ENCODE results near the gene KIF25.

Gene KIF25

DNA sequence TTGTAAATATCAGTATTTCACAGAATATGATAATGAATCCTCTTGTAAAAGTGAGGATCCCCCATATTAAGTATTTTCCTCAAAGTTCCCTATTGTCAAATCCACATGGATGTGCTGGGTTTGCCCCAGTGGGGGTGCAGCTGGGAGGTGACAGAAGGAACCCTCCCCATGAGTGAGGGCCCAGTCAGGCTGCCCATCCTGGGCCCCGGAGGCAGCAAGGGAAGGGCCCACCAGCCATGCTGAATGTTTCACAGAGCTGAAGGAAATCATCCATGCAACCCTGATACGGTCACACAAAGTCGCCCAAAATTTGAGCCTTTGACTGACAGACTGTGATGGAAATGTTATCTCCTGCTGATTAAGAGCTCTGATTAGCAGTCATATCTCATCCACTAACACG lies 41.8 kb downstream of the KIF25 start:
- FAIRE-seq, result no peak

DNA sequence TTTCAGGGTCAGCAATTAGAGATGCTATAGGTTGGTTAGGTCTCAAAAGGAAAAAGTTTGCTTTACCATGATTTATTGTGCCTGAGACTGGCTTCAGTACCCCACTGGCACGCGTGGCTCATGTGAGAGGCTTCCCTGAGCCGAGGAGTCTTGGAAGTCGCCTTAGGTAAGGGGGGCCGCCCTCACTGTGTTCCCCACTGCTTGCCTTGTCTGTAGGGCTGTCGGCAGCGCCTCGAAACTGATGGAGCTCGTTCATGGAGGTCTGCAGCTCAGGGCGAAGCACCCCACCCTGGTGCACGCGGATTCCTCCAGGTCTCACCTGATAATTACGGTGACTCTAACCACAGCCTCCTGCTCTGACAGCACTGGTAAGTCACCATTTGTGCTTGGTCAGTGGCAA lies 42.4 kb downstream of the KIF25 start:
- no peak for FAIRE-seq

DNA sequence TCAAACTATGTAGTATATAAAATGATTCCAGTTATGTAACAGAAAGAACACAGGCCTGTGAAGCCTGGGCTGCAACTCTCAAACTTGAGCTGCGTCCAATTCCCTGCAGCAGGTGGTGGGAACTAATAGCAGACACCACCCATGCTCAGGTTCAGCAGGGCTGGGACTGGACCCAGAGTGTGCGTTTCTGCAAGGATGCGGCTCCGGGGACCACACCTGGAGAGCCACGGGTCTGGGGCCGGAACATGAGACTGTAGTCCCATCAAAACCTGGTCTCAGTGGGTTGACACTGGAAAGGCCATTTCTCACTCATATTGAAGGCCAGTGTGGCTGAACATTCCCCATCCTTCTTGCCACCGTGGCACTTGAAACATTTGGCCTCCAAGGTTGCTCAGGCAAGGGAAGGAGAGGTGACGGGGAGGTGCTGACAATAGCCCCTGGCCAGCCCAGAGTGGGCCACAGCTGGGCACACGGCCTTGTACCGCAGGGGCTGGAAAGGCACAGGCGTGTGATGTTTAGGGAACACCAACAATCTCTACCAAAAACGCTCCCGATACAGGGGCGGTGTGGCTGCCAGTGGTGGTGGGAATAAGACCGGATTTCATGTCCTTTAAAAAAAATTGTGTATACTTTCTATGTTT lies 43.5 kb downstream of the KIF25 start:
- FAIRE-seq, result no peak

DNA sequence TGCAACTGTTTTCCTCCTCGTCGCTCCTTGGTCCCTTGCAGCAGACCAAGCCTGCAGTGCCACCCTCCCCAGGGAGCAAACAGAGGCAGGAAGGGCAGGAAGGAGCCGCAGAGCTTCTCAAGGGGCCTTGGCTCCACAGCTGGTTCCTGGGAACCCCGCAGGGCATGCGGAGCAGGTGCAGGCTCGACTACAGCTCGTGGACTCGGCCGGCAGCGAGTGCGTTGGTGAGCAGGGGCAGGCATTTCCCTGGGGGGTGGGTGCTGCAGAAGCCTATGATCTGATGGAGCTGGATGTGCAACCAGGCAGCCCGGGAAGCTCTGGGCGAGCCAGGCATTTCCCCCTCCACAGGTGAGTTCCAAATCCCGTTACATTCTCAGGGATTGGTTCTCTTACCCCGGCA lies 44.5 kb downstream of the KIF25 start:
- FAIRE-seq, result no peak

DNA sequence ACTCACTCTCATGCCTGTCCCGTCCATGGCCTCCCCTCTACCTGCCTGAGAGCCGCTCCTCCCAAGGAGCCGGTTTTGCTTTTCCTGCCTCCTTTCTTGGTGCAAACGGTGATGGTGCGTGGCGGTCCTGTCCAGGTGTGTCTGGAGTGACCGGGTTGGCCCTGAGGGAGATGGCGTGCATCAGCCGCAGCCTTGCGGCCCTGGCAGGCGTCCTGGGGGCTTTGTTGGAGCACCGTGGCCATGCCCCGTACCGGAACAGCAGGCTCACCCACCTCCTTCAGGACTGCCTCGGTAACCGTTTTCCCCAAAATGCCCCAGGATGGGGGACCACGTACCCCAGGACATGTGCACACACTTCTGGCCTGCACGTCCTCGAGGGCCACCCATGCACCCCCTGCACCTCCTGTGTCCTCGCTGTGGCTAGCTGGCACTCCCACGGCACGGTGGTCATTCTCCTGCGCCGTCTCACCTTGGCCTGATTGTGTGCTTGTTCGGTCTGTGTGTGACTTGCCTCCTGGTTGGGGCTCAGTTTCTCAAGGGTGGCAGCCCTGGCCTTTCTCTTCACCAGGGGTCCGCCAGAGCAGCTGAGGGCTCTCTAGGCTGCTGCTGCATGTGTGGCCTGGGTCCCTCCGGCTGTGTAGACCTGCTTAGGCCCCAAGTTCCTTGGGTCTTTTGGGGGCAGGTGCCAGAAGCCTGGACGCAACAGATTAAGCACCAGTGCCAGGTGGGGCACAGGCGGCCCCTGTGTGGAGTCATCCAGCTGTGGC lies 45.1 kb downstream of the KIF25 start:
- FAIRE-seq, result no peak

DNA sequence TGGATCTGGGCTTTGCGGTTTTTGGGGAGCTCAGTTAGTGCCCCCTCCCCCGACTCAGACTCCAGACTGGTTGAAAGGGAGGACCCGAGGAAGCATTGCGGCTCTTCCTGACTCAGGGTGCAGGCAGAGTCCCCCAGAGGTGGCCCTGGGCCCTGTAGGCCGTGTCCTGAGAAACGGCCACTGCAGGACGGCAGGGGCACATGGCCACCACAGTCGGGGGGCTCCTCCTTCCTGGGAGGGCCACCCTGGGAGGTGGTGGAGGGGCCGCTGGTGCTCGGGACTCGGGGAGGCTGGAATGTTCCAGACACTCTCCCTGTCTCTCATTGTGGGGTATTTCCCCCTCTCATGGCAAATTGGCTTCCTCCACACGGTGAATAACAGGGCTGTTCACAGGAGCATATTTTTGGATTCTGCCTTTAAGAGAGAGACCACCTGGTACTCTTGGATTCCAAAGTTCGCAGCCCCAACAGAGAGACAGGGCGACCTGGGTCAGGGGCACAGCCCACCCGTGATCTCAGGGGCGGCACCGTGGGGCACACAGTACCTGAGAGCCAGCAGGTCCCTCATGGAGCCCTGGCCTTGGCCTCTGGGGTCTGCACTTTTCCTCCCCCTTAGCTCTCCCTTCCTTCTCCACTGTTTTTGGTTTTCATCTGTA lies 45.8 kb downstream of the KIF25 start:
- no peak for FAIRE-seq

DNA sequence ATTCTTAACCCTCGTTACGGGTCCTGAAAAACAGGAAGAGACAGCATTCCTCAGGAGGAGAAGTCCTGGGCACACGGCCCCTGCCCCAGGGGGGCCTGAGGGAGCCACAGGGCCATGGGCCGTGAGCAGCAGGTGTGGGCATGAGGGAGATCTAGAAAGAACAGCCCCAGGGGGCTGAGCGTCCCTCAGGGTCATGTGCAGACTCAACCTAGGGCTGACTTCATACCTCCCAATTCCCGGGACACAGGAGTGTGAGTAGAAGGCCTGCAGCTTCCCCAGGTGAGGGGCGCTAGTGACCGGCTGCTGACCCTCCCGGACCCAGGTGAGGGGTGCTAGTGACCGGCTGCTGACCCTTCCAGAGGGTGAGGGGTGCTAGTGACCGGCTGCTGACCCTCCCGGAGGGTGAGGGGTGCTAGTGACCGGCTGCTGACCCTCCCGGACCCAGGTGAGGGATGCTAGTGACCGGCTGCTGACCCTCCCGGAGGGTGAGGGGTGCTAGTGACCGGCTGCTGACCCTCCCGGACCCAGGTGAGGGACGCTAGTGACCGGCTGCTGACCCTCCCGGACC lies 46.5 kb downstream of the KIF25 start:
- FAIRE-seq, result no peak

DNA sequence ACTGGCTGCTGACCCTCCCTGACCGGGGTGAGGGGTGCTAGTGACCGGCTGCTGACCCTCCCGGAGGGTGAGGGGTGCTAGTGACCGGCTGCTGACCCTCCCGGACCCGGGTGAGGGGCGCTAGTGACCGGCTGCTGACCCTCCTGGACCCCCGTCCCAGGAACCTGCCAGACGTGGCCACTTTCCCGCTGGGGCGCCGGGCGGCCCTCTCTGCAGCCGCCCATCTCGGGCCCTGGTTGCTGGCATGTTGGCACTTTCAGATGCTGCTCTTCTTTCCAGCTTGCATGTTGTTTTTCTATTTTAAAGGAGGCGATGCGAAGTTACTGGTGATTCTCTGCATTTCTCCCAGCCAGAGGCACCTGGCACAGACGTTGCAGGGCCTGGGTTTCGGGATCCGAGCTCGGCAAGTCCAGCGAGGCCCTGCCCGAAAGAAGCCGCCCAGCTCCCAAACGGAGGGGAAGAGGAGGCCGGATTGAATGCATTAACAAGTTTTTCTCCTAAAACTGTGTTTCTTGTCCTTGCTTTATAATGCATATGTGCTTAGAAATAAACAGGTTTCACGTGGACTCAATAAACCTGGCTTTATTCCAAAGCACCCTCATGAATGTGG lies 47.2 kb downstream of the KIF25 start:
- no peak for FAIRE-seq

DNA sequence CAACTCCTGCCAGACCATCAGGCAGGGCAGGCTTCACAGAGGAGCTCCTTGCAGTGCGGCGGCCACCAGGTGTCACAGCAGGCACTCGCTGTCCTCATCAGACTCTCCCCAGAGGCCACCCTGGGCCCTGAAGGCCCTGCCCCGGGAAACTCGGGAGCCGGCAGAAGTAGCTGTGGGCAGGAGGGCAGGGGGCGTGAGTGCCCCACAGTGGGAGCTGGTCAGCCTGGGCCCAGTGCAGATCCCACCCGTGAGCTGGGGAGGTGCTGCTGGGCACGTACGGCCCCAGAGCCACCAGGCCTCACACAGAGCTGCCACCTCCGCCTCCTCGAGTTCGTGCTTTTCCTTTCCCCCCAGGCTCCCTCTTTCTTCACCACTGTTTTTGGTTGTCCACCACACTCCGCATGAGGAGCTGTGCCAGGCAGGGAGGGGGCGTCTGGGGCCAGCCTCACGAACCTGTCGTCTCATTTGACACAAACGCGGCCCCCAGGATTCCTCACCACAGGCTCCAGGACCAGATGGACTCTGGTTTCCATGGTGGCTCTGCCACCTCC lies 47.7 kb downstream of the KIF25 start:
- no peak for FAIRE-seq

DNA sequence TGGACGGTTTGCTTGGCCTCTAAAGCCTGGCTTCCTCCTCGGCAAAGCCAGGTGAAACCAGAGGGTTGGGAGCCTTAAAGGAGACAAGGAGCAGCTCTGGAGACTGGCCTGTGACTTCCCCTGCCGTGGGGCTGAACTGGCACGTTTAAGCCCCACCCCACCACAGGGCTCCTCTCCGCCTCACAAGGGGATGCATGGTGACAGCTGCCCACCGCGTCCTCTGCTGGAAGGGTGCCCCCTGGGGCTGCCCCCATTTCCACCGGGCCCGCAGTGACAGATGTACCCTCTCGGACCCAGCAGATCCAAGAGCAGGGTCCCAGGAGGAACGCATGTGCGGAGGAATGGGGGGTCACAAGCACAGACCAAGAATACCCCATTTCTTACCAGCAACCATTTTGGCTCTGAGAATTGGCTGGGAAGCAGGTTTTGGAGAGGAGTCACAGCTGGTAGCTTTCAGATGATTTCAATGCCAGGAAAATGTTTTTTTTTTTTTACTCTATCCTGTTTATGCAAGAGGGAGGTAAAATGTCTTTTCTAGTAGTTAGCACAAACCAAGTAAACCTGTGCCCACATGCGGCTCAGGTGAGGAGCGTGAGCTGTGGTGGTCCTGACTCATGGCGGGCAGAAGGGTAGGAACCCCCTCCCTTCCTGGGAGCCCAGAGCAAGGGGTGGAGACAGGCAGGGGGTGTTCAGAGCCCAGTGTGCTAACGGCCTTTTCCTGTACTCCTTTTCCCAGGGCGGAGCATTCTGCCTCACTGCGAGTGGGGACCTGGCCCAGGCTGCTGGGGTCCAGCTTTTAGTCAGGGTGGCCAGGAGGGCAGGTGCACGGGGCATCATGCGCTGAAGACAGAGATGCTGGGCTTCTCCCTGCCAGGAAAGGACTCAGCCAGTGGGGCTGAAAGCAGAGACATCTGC lies 48.5 kb downstream of the KIF25 start:
- no peak for FAIRE-seq

DNA sequence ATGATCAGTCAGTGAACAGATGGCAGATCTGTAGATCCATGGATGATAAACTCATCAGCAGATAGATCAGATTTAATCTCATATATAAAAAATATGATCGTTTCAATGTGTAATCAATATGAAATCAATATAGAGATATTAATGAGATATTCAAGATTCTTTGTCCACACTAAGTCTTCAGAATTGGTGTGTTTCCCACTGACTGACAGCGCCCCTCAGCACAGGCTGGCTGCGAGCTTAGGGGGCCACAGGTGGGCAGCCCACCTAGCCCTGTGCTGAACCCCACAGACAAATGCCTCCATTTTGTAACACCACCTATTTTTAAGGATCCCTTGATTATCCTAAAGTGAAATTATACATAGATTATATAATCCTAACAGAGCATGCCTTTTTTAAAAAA lies 49.2 kb downstream of the KIF25 start:
- FAIRE-seq, result no peak

DNA sequence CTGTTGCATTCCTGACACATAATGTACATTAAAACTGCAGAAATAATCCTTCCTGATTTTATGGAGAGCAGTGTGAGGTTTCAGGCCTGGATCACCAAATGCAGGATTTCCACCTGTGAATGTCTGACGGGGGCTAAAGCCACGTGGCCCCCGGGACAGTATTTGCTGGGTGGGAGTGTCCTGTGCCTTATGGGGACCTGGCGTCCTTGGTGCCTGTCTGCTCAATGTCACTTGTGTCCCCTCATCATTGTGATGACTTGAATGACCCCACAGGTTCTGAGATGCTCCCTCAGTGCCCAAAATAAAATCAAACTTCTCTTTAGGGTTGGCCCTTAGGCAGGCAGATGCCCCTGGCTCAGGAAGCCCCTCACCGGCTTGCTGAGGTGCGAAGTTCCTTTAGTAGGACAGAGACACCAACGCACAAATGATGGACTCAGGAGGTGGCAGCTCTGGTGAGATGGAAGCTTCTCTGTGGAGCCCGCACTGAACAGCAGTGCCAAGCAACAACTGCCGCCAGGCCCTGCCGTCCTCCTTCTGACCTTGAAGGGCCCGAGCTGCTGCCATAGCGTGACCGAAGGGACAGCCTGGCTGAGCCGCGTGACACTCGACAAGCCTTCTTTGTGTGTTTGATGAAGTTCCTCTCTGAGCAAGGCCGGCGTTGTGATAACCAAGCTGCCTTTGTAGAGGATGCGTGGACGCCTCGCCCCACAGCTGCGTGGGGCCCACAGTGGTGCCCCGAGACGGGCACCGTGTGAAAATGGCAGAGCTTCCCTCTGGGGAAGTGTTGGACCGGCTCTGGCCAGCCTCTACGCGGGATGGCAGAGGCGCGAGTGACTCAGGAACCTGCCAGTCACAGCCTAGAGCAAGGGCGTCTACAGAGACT lies 50.6 kb downstream of the KIF25 start:
- no peak for FAIRE-seq

DNA sequence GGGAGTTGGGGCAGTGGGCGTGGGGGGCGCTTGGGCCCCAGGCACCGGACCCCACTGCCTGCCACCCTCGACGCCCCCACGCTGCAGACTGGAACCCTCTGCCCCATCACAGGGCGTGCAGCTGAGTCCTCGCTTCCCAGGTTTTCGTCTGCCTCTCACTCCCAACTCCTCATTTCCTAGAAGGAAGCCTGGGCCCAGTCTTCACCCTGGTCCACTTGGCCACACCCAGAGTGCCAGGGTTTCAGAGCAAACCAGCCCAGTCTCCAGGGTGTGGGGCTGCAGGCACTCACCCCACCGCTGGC lies 51.2 kb downstream of the KIF25 start:
- no peak for FAIRE-seq

DNA sequence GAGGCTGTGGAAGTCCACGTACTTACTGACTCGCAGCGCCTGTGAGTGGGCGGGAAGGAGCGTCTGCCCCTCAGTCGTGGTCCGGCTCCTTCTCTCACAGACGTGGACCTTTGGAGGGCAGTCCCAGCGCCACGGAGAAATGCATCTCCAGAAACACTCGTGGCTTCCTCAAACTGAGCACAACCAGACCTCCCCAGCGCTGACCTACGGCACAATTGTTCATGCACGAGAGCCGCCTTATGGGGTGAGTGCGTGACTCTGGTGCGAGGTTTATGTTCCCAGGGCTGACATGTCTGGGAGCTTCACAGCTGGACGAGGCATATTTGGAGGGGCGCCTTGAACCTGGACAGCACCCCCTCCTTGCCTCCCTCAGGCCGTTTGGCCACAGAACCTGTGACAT lies 51.8 kb downstream of the KIF25 start:
- no peak for FAIRE-seq

DNA sequence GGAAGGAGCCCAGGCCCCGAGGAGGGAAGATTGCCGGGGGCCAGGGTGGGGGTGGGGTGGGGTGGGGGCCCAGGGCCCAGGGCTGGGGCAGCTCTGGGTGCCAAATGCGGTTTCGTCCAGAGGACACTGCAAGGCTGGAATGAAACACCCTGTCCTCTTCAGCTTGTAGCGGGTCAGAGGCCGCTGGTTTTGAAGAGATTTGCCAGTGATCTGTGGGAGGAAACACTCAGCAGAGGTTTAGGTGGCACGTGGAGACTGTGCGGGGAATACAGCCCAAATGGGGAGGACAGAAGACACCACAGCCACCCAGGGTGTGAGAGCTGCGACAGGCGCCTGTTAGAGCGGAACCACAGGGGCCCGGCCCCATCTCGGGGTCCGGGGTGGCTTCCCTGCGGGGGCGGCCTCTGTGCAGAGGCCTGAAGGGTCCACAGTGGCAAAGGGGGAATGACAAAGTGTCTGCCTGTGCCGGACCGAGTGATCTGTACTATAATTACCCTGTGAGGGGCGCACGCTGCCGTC lies 52.3 kb downstream of the KIF25 start:
- FAIRE-seq, result no peak

DNA sequence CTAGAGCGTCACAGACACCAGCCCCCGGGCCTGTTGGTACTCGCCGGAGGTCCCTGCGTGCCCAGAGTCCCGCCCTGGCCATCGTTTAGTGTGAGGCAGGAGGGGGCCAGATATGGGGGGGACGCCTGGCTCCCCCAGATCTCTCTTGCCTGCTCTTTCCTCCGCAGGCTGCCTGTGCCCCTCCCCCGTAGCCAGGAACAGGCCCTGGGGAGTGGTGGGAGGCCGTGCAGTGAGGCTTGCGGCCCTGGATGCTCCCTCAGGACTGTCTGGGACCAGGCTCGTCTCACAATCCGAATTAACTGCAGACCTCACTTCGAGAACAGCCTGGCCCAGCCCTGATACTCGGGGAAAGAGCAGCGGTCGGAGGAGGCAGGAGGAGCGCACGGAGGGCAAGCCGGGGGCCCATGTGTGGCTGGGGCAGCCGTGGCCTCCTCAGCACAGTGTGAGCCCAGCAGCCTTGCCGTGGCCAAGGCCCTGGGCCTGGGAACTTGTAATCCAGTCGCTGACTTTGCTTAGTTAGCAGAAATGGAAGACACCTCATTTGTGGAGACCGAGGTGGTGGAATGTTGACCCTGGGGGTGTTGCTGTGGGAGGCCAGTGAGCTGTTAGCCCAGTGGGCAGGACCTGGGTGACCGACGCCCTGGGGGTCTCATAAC lies 52.9 kb downstream of the KIF25 start:
- no peak for FAIRE-seq

DNA sequence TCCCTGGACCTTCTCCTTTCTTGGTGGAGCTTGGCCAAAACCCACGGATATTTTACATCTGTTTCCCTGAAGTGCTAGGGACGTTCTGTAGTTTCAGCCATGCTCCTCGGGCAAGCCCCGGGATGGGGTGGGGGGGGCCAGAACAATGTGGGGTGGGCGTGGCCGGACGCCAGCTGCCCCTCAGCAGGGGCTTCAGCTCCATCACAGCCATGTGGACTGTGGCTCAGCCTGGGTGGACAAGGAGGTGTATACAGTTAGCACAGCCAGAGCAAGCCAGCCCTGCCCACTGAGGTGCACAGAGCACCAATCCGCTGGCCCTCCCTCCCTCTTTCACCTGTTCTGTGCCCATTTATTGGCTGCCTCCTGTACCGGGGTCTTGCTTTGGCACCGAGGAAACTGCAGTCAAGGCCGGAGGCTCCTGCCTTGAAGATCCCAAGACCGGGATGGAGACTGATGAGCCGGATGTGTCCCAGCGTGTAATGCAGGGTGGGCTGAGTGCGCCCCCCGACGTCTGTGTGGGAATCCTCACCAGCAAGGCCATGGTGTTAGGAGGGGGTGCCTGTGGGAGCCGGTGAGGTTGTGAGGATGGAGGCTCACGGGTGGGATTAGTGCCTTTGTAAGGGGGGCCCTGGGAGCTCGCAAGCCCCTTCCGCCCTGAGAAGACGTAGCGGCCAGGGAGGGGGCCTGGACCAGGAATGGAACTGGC lies 53.6 kb downstream of the KIF25 start:
- no peak for FAIRE-seq

DNA sequence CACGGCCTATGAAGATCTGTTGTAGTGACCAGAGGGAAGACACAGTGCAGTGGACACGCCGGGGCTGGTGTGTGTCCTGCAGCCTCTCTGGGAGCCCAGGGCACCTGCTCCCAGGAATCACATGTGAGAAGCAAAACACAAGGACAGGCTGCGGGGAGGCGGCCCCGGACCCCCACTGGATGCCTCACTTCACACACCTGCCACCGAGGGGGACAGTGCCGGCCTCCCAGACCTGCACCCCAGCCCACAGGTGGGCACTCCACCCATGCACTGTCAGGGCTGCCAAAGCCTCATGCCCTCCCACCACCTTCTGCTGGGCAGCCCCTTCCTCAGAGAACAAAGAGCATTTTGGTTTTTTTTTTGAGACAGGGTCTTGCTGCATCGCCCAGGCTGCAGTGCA lies 54.2 kb downstream of the KIF25 start:
- FAIRE-seq, result no peak

DNA sequence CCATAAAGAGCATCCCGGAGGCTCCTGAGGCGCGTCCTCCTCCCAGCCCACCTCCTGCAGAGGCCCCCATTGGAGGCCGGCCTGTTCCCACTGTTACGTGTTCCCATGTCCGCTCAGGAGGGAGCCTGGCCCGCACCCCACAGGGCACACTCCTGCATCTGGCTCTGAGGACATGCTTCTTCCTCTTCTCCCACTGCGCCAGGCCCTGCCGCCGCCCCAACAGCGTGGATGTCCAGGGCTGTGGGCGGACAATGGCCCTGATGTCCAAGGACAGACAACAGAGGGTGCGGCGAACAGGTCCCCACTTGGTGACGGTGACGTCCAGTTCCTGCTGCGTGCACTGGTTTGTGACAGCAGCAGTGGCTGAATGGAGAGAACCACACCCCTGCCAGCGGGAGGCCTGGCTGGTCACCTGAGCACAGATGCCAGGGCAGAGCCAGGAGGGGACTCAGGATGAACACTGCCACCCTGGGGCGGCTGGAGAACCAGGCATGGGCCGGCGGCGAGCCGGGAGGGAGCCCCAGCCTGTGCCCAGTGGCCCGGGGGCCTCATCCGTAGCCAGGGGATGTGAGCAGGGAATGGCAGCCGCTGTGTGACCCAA lies 54.9 kb downstream of the KIF25 start:
- FAIRE-seq, result no peak

All from TTC549 (cell line).